ENCODE measurements around the gene RPLP2. TPM values are rescaled to one million over a fixed set of nuclear protein-coding genes. Genes with fewer than 3 reads are reported as not detected.

RPLP2 gene
- total and polyA plus RNA-seq, 2 donors (not counting 1 experiment from before 2014, with no cell fraction given) = 525 to 3,947 TPM

- no peak for ATAC-seq (ENCODE audit: low read depth)
- TF ChIP-seq EZH2 (IDR thresholded peaks at IDR 0.05; ENCODE audit: borderline replicate concordance, insufficient read depth, low read depth, low read length, poor library complexity, severe bottlenecking) = no peak
- TF ChIP-seq CTCF (IDR thresholded peaks at IDR 0.05) = no peak
- ChIA-PET POLR2A (interaction anchor here (1.2 kb wide), 1 partner anchor 9 kb away, joined by 4 read pairs; the partner anchor contains the start of gene CD151), CTCF (no interaction called here)
- no peak overlapping the region for H3K9ac ChIP-seq (ENCODE audit: low read length)
- H3K4me3 ChIP-seq (ENCODE audit: control extremely low read depth in 1 of 5, extremely low read depth in 1 of 5, insufficient read depth in 1 of 5, low read depth in 2 of 5, low read length in 4 of 5) = no peak overlapping the region
- DNase-seq = no peak
- WGBS (ENCODE audit: insufficient coverage) = 98% methylated on average over 37 of the region's 53 CpGs
- H3K4me2 ChIP-seq (replicated peaks; ENCODE audit: low read depth, low read length, poor library complexity, severe bottlenecking) = no peak overlapping the region
- H3K27ac ChIP-seq (ENCODE audit: low read length in 2 of 2) = no peak overlapping the region
- intact Hi-C loops (cut with micrococcal nuclease) = no loop called here
- no peak overlapping the region for H3K4me3 Mint-ChIP-seq
- no peak overlapping the region for H2AFZ ChIP-seq (ENCODE audit: insufficient read depth, low read depth, low read length, poor library complexity, severe bottlenecking)
- H3K79me2 ChIP-seq (ENCODE audit: control insufficient read depth, insufficient read depth, low read length) = peaks cover 21% of the 10 kb centered on the region
- H3K9me3 Mint-ChIP-seq (ENCODE audit: insufficient read depth) = no peaks in the 10 kb centered on the region
- peaks cover 38 to 44% of the 10 kb centered on the region in 2 donors for H3K4me1 ChIP-seq (ENCODE audit: control insufficient read depth in 2 of 2, insufficient read depth in 2 of 2, low read length in 2 of 2)
- peaks cover 0 to 6% (median 0%) of the 10 kb centered on the region in 3 donors for H3K9me3 ChIP-seq (ENCODE audit: control extremely low read depth in 1 of 3, control insufficient read depth in 2 of 3, insufficient read depth in 1 of 3, low read length in 2 of 3)
- H3K27ac Mint-ChIP-seq = no peak overlapping the region
- H3K36me3 ChIP-seq (replicated peaks in 1 of 2; ENCODE audit: control extremely low read depth in 1 of 2, control insufficient read depth in 1 of 2, extremely low read depth in 1 of 2, insufficient read depth in 2 of 2, low read length in 1 of 2) = peaks cover 0 to 30% of the 10 kb centered on the region in 2 experiments
- H3K27me3 ChIP-seq (replicated peaks in 1 of 4; ENCODE audit: control extremely low read depth in 1 of 4, control insufficient read depth in 3 of 4, insufficient read depth in 4 of 4, low read length in 3 of 4) = peaks cover 0 to 13% (median 5%) of the 10 kb centered on the region in 4 experiments
- no peaks in the 10 kb centered on the region for H3K27me3 Mint-ChIP-seq
- H3K4me1 Mint-ChIP-seq = peaks cover 36% of the 10 kb centered on the region
- peaks cover 72% of the 10 kb centered on the region for H4K20me1 ChIP-seq (ENCODE audit: control insufficient read depth, insufficient read depth, low read length, poor library complexity, severe bottlenecking)
Observed at GRCh38 chr11:823441-824291, 13.9 kb downstream of the RPLP2 start.

DNA sequence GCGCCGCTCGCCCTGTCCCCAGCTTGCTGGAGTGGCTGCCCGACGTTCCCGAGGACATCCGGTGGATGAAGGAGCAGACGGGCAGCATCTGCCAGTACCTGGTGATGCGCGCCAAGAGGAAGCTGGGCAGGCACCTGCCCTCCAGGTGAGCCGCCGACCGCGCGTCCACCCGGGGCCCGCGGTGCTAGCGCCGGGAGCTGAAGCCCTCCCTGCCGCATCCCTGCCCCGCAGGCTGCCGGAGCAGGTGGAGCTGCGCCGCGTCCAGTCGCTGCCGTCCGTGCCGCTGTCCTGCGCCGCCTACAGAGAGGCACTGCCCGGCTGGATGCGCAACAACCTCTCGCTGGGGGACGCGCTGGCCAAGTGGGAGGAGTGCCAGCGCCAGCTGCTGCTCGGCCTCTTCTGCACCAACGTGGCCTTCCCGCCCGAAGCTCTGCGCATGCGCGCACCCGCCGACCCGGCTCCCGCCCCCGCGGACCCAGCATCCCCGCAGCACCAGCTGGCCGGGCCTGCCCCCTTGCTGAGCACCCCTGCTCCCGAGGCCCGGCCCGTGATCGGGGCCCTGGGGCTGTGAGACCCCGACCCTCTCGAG, 14.6 kb downstream of the RPLP2 start:
- peaks cover 42 to 46% of the 10 kb centered on the region in 2 donors for H3K4me1 ChIP-seq (ENCODE audit: control insufficient read depth in 2 of 2, insufficient read depth in 2 of 2, low read length in 2 of 2)
- H3K27me3 Mint-ChIP-seq = peaks cover 4% of the 10 kb centered on the region
- no peak overlapping the region for H3K4me3 Mint-ChIP-seq
- peaks cover 0 to 10% (median 0%) of the 10 kb centered on the region in 3 donors for H3K9me3 ChIP-seq (ENCODE audit: control extremely low read depth in 1 of 3, control insufficient read depth in 2 of 3, insufficient read depth in 1 of 3, low read length in 2 of 3)
- POLR2A ChIA-PET = no interaction called here
- H3K4me1 Mint-ChIP-seq = peaks cover 43% of the 10 kb centered on the region
- no peak overlapping the region for H3K27ac Mint-ChIP-seq
- intact Hi-C loops (cut with micrococcal nuclease) = no loop called here
- peaks cover 19% of the 10 kb centered on the region for H3K79me2 ChIP-seq (ENCODE audit: control insufficient read depth, insufficient read depth, low read length)
- WGBS (ENCODE audit: insufficient coverage) = 97% methylated on average over 59 of the region's 59 CpGs
- H2AFZ ChIP-seq (ENCODE audit: insufficient read depth, low read depth, low read length, poor library complexity, severe bottlenecking) = no peak overlapping the region
- H3K27ac ChIP-seq (ENCODE audit: low read length in 2 of 2) = no peak overlapping the region
- H4K20me1 ChIP-seq (ENCODE audit: control insufficient read depth, insufficient read depth, low read length, poor library complexity, severe bottlenecking) = peaks cover 78% of the 10 kb centered on the region
- CTCF ChIA-PET = no interaction called here
- H3K4me3 ChIP-seq (ENCODE audit: control extremely low read depth in 1 of 5, extremely low read depth in 1 of 5, insufficient read depth in 1 of 5, low read depth in 2 of 5, low read length in 4 of 5) = no peak overlapping the region
- peaks cover 0 to 20% (median 9%) of the 10 kb centered on the region in 4 experiments for H3K27me3 ChIP-seq (replicated peaks in 1 of 4; ENCODE audit: control extremely low read depth in 1 of 4, control insufficient read depth in 3 of 4, insufficient read depth in 4 of 4, low read length in 3 of 4)
- no peak for ATAC-seq (ENCODE audit: low read depth)
- peaks cover 0 to 30% of the 10 kb centered on the region in 2 experiments for H3K36me3 ChIP-seq (replicated peaks in 1 of 2; ENCODE audit: control extremely low read depth in 1 of 2, control insufficient read depth in 1 of 2, extremely low read depth in 1 of 2, insufficient read depth in 2 of 2, low read length in 1 of 2)
- no peak overlapping the region for H3K4me2 ChIP-seq (replicated peaks; ENCODE audit: low read depth, low read length, poor library complexity, severe bottlenecking)
- H3K9ac ChIP-seq (ENCODE audit: low read length) = no peak overlapping the region
- TF ChIP-seq CTCF (IDR thresholded peaks at IDR 0.05) (no peak), EZH2 (IDR thresholded peaks at IDR 0.05; ENCODE audit: borderline replicate concordance, insufficient read depth, low read depth, low read length, poor library complexity, severe bottlenecking) (no peak)
- H3K9me3 Mint-ChIP-seq (ENCODE audit: insufficient read depth) = no peaks in the 10 kb centered on the region
- no peak for DNase-seq
